HUES48 (cell line): ENCODE results near the gene ACTRT1.

Source experiments
- H3K27ac ChIP-seq: one replicate; pipeline ENCODE4 v1.7.0; 2013; ENCODE audit warnings: low read depth, low read length, inconsistent platforms
- H3K27me3 ChIP-seq: 2 replicates; pipeline ENCODE4 v1.6.1; 2013; ENCODE audit warnings: mild to moderate bottlenecking, low read length; ENCODE audit not compliant: control insufficient read depth, insufficient read depth
- H3K36me3 ChIP-seq: 2 replicates; pipeline ENCODE4 v1.6.1; 2013; ENCODE audit warnings: low read length; ENCODE audit not compliant: control insufficient read depth, insufficient read depth
- H3K4me1 ChIP-seq: 2 replicates; pipeline ENCODE4 v1.6.1; 2013; ENCODE audit warnings: mild to moderate bottlenecking, low read length; ENCODE audit not compliant: control insufficient read depth, insufficient read depth
- H3K4me3 ChIP-seq: 2 replicates; pipeline ENCODE4 v1.5.1; 2013; ENCODE audit warnings: mild to moderate bottlenecking, low read depth, low read length
- H3K9ac ChIP-seq: 2 replicates; pipeline ENCODE4 v1.6.1; 2013; ENCODE audit warnings: mild to moderate bottlenecking, low read depth, low read length, moderate library complexity
- H3K9me3 ChIP-seq: 2 replicates; pipeline ENCODE4 v1.6.1; 2013; ENCODE audit warnings: low read length; ENCODE audit not compliant: control insufficient read depth, insufficient read depth

ACTRT1 gene

GRCh38 chrX:128052303-128052702 lies at the start of gene ACTRT1:
ACTRT1 (minus strand) TSS chrX:128052403; CDS start chrX:128052206, 197 bp downstream.
- Histone ChIP-seq H3K36me3 (no peaks in the 10 kb centered on the region), H3K9ac (no peak within 1 kb of the TSS), H3K4me3 (no peak within 1 kb of the TSS), H3K4me1 (no peaks in the 10 kb centered on the region), H3K27ac (no peak within 1 kb of the TSS), H3K9me3 (no peaks in the 10 kb centered on the region), H3K27me3 (no peaks in the 10 kb centered on the region)

- H3K9ac ChIP-seq: peak overlapping the region; percentile 38; the same call in 1 of the 2 replicates
- H3K4me3 ChIP-seq: no peak overlapping the region; the same call in 1 of the 2 replicates
- H3K9me3 ChIP-seq: no peaks in the 10 kb centered on the region
- H3K27ac ChIP-seq: peak overlapping the region; percentile 26
- H3K36me3 ChIP-seq: no peaks in the 10 kb centered on the region
- peaks cover 33% of the 10 kb centered on the region for H3K4me1 ChIP-seq
- no peaks in the 10 kb centered on the region for H3K27me3 ChIP-seq
Observed at GRCh38 chrX:128078545-128078944, 26.3 kb upstream of the ACTRT1 start.

- no peaks in the 10 kb centered on the region for H3K36me3 ChIP-seq
- H3K4me3 ChIP-seq: no peak overlapping the region
- no peak overlapping the region for H3K9ac ChIP-seq
- no peaks in the 10 kb centered on the region for H3K27me3 ChIP-seq
- H3K27ac ChIP-seq: no peak overlapping the region
- no peaks in the 10 kb centered on the region for H3K4me1 ChIP-seq
- H3K9me3 ChIP-seq: no peaks in the 10 kb centered on the region; the same call in 1 of the 2 replicates
Observed at GRCh38 chrX:128057421-128057820, 5.2 kb upstream of the ACTRT1 start.

- Histone ChIP-seq H3K27ac (no peak overlapping the region), H3K4me3 (no peak overlapping the region), H3K9ac (no peak overlapping the region), H3K27me3 (no peaks in the 10 kb centered on the region), H3K9me3 (no peaks in the 10 kb centered on the region), H3K36me3 (no peaks in the 10 kb centered on the region), H3K4me1 (no peaks in the 10 kb centered on the region)
Observed at GRCh38 chrX:128051526-128051925, 677 bp downstream of the ACTRT1 start.

GRCh38 chrX:128035318-128035717 lies 16.9 kb downstream of the ACTRT1 start:
- Histone ChIP-seq H3K9me3 (no peaks in the 10 kb centered on the region), H3K4me1 (no peaks in the 10 kb centered on the region), H3K27ac (no peak overlapping the region), H3K9ac (no peak overlapping the region), H3K36me3 (no peaks in the 10 kb centered on the region), H3K27me3 (no peaks in the 10 kb centered on the region), H3K4me3 (no peak overlapping the region)

DNA sequence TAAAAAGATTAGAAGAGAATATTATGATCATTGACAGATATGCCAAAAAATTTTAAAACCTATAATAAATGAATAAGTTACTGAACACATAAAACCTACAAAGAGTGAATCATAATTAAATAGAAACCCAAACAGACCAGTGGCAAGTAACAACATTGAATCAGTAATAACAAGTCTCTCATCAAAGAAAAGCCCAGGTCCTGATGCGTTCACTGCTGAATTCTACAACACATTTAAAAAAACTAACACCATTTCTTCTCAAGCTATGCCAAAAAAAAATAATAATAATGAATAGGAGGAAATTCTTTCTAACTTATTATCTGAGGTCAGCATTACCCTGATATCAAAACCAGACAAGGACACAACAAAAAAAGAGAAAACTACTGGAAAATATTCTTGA lies 30.6 kb downstream of the ACTRT1 start:
- Histone ChIP-seq H3K9ac (no peak overlapping the region), H3K27ac (no peak overlapping the region), H3K4me3 (no peak overlapping the region), H3K4me1 (no peaks in the 10 kb centered on the region), H3K9me3 (peaks cover 10% of the 10 kb centered on the region; the same call in 1 of the 2 replicates), H3K36me3 (no peaks in the 10 kb centered on the region), H3K27me3 (no peaks in the 10 kb centered on the region)

GRCh38 chrX:128020701-128021100 lies 31.5 kb downstream of the ACTRT1 start:
- Histone ChIP-seq H3K9ac (no peak overlapping the region), H3K4me1 (no peaks in the 10 kb centered on the region), H3K27ac (no peak overlapping the region), H3K36me3 (no peaks in the 10 kb centered on the region), H3K27me3 (no peaks in the 10 kb centered on the region), H3K9me3 (peaks cover 10% of the 10 kb centered on the region), H3K4me3 (no peak overlapping the region)

DNA sequence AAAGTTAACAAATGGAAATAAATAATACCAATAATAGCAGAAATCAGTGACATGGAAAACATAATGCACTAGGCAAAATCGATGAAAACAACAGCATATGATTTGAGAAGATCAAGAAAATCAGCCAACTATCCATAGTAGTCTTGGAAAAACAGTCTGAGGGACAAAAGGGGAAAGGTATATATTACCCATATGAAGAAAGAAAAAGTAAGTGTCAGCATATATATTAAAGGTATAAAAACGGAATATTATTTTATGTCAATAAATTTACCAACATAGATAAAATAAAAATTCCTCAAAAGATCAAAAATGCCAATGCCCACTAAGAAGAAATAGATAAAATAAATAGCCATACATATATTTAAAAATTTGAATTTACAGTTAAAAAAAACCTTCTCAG lies 33.0 kb downstream of the ACTRT1 start:
- Histone ChIP-seq H3K4me1 (no peaks in the 10 kb centered on the region), H3K36me3 (no peaks in the 10 kb centered on the region), H3K4me3 (no peak overlapping the region), H3K9me3 (peaks cover 12% of the 10 kb centered on the region), H3K27ac (no peak overlapping the region), H3K27me3 (no peaks in the 10 kb centered on the region), H3K9ac (no peak overlapping the region)

DNA sequence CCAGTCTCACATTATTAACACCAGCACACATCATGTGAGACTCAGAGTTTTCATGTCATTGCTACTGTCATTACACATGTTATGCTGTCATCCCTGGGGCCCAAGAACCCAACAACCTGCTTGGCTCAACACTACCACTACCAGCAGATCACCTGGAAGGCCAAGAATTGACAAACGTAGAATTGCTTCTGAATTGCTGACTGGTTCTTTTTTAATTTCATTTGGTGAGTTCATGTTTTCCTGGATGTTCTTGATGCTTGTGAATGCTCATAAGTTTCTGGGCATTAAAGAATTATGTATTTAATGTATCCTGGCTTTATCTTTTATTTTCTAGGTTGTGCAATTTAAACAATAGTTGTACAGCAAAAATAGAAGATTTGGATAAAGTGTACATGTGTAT lies 40.2 kb downstream of the ACTRT1 start:
- Histone ChIP-seq H3K4me1 (no peaks in the 10 kb centered on the region), H3K36me3 (no peaks in the 10 kb centered on the region), H3K9ac (no peak overlapping the region), H3K27me3 (no peaks in the 10 kb centered on the region), H3K9me3 (peaks cover 10% of the 10 kb centered on the region), H3K4me3 (no peak overlapping the region), H3K27ac (no peak overlapping the region)

DNA sequence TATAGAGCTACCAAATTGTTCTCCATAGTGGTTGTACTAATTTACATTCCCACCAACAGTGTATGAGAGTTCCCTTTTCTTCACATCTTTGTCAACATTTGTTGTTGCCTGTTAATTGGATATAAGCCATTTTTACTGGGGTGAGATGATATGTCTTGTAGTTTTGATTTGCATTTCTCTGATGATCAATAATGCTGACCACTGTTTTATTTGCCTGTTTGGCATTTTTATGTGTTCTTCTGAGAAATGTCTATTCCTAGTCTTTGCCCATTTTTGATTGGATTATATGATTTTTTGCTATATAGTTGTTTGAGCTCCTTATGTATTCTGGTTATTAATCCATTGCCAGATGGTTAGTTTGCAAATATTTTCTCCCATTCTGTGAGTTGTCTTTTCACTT lies 44.3 kb downstream of the ACTRT1 start:
- H3K4me3 ChIP-seq: no peak overlapping the region
- H3K4me1 ChIP-seq: no peaks in the 10 kb centered on the region
- no peaks in the 10 kb centered on the region for H3K27me3 ChIP-seq
- H3K27ac ChIP-seq: no peak overlapping the region
- H3K9me3 ChIP-seq: no peaks in the 10 kb centered on the region
- no peaks in the 10 kb centered on the region for H3K36me3 ChIP-seq
- H3K9ac ChIP-seq: no peak overlapping the region
